Measurements from ENCODE around the gene RAI1.
A peak's percentile ranks its signal among the peaks of the same experiment; 100 is the strongest.

The RAI1 gene

DNA sequence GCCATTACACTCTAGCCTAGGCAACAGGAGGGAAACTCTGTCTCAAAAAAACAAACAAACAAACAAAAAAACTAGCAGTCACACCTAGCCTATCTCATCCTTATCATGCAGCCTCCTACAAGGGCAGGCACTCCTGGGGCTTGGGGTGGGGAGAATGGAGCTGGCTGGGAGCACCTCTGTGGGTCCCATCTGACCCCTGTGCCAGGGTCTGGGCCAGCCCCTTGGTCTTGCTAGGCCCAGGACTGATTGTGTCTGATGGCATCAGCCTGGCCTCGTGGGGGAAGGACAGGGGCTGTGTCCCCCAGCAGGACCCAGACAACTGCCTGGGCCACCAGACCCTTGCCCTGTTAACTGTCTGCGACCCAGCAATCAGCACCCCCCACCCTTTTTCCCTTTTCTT is 105.7 kb downstream of the RAI1 start:
- peak overlapping the region; percentile 87 for H3K27ac ChIP-seq
- no peak for TF ChIP-seq ZFX (IDR thresholded peaks at IDR 0.05)
- TF ChIP-seq, protein P1, sequence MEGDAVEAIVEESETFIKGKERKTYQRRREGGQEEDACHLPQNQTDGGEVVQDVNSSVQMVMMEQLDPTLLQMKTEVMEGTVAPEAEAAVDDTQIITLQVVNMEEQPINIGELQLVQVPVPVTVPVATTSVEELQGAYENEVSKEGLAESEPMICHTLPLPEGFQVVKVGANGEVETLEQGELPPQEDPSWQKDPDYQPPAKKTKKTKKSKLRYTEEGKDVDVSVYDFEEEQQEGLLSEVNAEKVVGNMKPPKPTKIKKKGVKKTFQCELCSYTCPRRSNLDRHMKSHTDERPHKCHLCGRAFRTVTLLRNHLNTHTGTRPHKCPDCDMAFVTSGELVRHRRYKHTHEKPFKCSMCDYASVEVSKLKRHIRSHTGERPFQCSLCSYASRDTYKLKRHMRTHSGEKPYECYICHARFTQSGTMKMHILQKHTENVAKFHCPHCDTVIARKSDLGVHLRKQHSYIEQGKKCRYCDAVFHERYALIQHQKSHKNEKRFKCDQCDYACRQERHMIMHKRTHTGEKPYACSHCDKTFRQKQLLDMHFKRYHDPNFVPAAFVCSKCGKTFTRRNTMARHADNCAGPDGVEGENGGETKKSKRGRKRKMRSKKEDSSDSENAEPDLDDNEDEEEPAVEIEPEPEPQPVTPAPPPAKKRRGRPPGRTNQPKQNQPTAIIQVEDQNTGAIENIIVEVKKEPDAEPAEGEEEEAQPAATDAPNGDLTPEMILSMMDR (conservative IDR thresholded peaks at IDR 0.05) = no peak

DNA sequence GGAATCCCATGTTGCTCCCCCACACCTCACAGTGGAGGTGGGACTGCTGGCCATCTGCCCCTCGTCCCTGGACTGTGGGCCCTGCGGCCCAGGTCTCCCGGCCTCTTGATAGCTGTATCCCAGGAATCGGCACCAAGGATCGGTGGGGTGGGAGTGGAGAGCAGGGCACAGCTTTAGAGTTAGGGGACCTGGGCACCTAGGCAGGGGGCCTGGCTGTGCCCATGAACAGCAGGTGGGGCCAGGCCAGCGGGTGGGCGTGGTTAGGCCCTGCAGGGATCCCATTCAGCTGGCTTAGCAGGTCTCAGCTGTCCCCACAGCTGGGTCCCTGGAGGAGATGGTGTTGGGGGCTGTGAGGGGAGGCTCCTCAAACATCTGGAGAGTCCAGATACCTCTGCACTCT is 106.3 kb downstream of the RAI1 start:
- TF ChIP-seq, protein P1 (conservative IDR thresholded peaks at IDR 0.05) = no peak
- no peak for TF ChIP-seq ZFX (IDR thresholded peaks at IDR 0.05)
- H3K27ac ChIP-seq = peak overlapping the region; percentile 87; the same call in 1 of the 2 replicates

DNA sequence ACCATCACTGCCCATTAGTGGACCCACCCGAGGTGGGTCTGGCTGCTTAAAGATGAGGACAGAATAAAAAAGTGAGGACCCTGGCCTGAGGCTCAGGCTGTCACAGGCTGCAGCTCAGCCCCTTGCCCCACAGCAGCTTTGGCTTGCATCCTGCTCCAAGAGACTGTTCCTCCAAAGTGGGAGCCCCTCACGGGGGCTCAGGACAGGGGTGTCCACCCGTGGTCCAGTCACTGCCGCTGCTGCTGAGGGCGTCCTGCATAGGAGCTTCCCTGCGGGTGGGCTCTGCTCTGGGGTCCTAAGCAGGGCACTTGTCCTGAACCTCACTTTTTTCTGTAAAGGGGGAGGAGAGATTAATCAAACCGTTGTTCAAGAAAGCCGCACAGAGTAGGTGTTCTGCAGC is 107.7 kb downstream of the RAI1 start:
- H3K27ac ChIP-seq = no peak overlapping the region
- TF ChIP-seq, protein P1 (conservative IDR thresholded peaks at IDR 0.05) = no peak
- TF ChIP-seq ZFX (IDR thresholded peaks at IDR 0.05) = no peak

DNA sequence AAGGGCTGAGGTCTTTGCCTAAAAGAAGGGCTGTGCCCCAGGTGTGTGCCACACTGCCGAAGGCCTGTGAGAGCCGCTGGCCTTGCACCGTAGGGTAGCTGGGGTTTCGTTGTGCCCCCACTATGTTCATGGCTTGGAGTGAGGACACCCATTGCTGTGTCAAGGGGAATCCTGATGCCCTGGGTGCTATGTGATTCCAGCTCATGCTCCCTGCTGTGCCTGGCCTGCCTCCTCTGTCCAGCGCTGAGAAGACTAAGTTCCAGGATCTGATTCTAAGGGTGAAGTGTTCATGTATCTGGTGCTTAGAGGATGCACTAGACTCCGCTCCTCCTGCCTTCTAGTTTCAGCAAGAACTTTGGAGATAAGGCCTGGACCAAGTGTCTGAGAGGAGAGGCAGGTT is 108.2 kb downstream of the RAI1 start:
- TF ChIP-seq, protein P1 (conservative IDR thresholded peaks at IDR 0.05) = no peak
- TF ChIP-seq ZFX (IDR thresholded peaks at IDR 0.05) = no peak

DNA sequence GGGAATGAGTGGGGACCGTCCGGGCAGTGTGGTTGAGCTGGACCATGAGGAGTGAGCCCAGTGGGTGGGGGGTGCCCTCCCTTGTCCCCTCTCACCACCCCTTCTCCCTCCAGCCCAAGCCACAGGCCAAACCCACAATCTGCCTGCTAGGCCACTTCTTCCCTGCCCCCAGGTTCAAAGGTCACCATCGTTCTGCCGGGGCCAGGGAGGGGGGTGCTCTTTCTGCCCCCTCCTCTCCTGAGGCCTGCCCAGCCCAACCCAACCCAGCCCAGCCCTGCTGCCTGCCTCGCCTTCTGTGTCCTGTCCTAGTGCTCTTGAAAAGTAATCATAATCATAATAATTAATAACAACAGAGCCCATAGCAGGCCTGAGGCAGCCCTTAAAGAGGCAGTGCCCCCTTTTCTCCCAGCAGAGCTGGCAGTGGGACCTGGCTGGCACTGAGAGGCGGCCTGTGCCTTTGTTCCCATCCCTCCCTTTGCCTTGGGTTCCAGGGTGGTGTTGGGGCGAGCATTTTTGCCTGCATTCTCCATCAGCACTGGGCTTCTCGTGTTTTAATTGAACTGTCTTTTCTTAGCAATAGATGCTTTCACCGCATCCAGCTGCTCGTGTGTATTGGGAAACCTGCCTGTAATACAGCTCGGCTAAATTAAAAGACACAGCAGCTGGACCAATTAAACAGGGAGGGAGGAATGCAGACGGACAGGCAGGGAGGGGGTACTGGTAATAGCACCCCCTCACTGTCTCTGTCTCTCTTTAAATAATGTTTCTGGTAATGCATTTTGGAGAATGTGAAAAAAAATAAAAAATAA is 108.8 kb downstream of the RAI1 start:
- TF ChIP-seq ZFX (IDR thresholded peaks at IDR 0.05) = no peak
- TF ChIP-seq, protein P1 (conservative IDR thresholded peaks at IDR 0.05) = no peak
- H3K27ac ChIP-seq = no peak overlapping the region

More for the DNA sequence above, 108.2 kb downstream of the RAI1 start:
- H3K27ac ChIP-seq = no peak overlapping the region

DNA sequence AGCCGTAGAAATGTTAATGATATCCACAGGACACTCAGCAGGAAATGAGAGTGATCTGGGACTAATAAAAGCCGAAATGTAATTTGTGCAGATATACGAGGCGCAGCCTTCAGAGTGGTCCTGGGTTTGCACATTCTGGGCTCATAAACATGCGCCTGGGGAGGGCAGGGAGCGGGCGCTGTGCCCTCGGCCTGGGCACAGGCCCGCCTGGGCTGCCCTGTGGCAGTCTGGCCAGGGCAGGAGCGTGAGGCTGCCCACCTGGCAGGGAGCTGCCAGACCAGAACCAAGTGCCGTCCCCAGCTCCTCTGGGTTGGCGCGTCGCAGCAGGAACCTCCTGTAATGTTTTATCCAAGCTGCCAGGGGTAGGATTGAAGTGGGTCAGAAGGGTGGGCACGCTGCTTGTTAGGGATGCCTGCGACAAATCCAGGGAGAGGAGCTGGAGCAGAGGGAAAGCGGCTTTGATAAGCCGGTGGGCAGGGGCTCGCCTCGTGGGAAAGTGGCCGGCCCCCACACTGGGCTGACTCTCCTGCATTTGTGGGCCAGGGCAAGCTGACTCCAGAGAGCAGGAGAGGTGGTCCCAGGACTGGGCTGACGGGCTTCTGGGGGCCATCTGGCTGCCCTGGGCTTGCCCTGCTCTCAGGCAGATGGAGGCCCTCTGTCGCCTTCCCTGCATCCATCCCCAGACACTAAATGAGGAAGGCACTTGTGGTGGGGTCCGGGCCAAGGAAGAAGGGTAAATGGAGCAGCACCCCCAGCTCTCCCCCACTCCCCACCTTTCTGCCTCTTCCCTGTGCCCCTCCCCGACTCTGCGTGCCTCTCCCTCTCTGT is 109.6 kb downstream of the RAI1 start:
- H3K27ac ChIP-seq = no peak overlapping the region
- TF ChIP-seq, protein P1 (conservative IDR thresholded peaks at IDR 0.05) = no peak
- no peak for TF ChIP-seq ZFX (IDR thresholded peaks at IDR 0.05)

DNA sequence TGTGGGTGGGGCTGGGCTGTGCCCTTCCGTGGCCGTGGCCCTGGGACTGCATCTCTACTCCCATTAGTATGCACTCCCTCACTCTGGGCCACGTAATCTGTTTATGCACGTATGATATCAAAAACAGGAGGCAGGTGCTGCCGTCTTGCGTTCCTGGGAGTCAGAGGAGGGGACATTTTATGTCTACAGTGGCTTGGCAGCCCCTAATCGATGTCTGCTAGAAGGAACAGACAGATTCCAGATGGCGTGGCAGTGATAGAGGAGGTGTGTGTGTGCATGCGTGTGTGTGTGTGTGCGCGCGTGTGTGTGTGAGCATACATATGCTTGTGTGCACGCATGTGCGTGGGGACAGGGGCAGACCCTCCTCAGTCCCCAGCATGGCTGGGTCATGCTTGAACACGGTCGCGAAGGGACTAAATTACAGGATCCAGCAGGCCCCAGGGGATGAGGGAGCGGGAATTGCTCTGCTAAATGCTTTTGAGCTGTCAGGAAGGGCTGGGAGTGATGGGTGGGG is 110.8 kb downstream of the RAI1 start:
- TF ChIP-seq ZFX (IDR thresholded peaks at IDR 0.05) = no peak
- TF ChIP-seq, protein P1 (conservative IDR thresholded peaks at IDR 0.05) = no peak
- no peak overlapping the region for H3K27ac ChIP-seq

Measured in C4-2B (cell line).